ENCODE measurements around the gene TBC1D1. TPM values are rescaled to one million over a fixed set of nuclear protein-coding genes. Genes with fewer than 3 reads are reported as not detected.

Gene TBC1D1
- polyA plus RNA-seq, 3 donors from 2014 or later = 15.2 to 33.3 (median 18.0) TPM

DNA sequence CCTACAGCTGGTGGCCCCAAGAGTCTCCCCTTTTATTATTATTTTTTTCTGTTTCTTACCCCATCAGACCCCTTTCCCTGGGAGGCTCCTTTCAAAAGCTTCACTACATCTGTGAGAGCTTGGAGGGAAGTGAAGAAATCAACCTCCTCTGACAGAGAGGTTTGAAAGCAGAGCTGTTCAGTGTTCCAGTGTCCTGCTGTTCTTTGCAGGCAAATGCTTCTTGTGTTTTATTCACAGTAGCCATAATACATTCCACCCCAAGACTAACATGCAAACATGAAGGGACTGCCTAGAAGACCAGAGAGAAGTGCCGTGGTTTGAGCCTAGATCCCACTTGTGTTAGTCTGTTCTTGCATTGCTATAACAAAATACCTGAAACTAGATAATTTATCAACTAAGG, 261.4 kb downstream of the TBC1D1 start:
- Mint-ChIP-seq H3K4me1 (peaks cover 8 to 27% of the 10 kb centered on the region in 2 donors), H3K4me3 (no peak overlapping the region), H3K9me3 (no peaks in the 10 kb centered on the region), H3K36me3 (peaks cover 0 to 6% (median 6%) of the 10 kb centered on the region in 3 donors), H3K27ac (peak overlapping the region in 1 of 6 donors; percentile 2), H3K27me3 (ENCODE audit: low read depth in 3 of 3) (peaks cover 2 to 6% (median 2%) of the 10 kb centered on the region in 3 donors)
- DNase-seq = no peak

DNA sequence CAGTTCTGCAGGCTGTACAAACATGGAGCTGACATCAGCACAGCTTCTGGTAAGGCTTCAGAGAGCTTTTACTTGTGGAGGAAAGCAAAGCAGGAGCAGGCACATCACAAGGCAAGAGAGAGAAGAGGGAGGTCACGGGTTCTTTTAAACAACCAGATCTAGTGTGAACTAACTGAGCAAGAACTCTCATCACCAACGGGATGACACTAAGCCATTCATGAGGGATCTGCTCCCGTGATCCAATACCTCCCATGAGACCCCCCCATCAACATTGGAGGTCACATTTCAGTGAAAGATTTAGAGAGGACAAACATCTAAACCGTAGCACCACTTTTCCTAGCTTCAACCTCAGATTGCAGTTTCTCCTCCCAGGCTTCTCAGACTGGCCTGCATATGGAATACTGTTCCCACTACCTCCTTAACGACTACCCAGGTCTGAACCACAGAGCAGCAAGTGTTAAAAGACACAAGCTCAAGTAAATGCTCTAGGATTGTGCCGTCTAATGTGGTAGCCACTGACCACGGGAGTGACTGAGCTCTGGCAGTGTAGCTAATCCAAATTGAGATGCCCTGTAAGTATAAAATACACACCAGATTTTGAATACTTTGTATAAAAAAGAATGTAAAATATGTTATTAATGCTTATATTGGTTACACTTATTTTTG, 262.0 kb downstream of the TBC1D1 start:
- Mint-ChIP-seq H3K9me3 (no peaks in the 10 kb centered on the region), H3K4me3 (no peak overlapping the region), H3K4me1 (peaks cover 8 to 27% of the 10 kb centered on the region in 2 donors), H3K27ac (peak overlapping the region in 1 of 6 donors; percentile 2), H3K27me3 (ENCODE audit: low read depth in 3 of 3) (peaks cover 2 to 6% (median 2%) of the 10 kb centered on the region in 3 donors), H3K36me3 (peaks cover 0 to 6% (median 6%) of the 10 kb centered on the region in 3 donors)
- no peak for DNase-seq

DNA sequence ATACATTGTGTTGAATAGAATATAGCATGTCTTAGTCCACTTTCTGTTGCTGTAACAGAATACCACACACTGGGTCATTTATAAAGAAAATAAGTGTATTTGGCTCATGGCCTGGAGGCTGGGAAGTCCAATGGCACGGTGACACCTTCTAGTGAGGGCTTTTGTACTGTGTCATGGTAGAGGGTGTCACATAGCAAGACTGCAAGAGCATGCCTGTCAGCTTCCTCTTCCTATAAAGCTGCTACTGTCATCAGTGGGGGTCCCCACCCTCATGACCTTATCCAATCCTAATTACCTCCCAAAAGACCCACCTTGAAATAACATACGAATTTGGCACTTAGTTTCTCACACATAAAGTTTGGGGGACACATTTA, 262.5 kb downstream of the TBC1D1 start:
- Mint-ChIP-seq H3K36me3 (peaks cover 0 to 6% (median under 1%) of the 10 kb centered on the region in 3 donors), H3K9me3 (no peaks in the 10 kb centered on the region), H3K4me3 (no peak overlapping the region), H3K27me3 (ENCODE audit: low read depth in 3 of 3) (peaks cover 2 to 6% (median 2%) of the 10 kb centered on the region in 3 donors), H3K4me1 (peaks cover 8 to 27% of the 10 kb centered on the region in 2 donors), H3K27ac (peak overlapping the region in 2 of 6 donors; percentile 6 to 17)
- no peak for DNase-seq

DNA sequence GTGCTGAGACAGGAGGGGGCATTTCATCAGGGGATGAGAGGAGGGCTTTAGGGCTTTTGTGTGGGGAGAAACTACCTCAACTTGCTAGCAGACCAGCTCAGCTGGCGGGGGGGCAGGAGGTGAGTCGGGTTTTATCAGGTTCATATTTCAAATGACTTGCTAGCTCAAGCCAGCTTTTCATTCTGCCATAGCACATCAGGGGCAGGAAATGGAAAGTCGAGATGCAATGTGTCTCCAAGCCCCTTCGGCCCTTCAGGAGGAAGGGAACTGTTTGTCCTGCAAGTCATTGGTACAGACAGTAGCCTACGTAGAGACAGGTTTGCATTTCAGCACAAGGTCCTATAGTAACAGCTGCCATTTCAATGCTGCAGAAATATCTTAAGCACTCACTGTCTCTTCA, 263.4 kb downstream of the TBC1D1 start:
- H3K27me3 Mint-ChIP-seq (ENCODE audit: low read depth in 3 of 3) = peaks cover 2 to 6% (median 3%) of the 10 kb centered on the region in 3 donors
- peaks cover 8 to 27% of the 10 kb centered on the region in 2 donors for H3K4me1 Mint-ChIP-seq
- peaks cover 0 to 6% (median 0%) of the 10 kb centered on the region in 3 donors for H3K36me3 Mint-ChIP-seq
- DNase-seq = no peak
- no peaks in the 10 kb centered on the region for H3K9me3 Mint-ChIP-seq
- H3K27ac Mint-ChIP-seq = peak overlapping the region in 2 of 6 donors; percentile 55 to 57
- no peak overlapping the region for H3K4me3 Mint-ChIP-seq

DNA sequence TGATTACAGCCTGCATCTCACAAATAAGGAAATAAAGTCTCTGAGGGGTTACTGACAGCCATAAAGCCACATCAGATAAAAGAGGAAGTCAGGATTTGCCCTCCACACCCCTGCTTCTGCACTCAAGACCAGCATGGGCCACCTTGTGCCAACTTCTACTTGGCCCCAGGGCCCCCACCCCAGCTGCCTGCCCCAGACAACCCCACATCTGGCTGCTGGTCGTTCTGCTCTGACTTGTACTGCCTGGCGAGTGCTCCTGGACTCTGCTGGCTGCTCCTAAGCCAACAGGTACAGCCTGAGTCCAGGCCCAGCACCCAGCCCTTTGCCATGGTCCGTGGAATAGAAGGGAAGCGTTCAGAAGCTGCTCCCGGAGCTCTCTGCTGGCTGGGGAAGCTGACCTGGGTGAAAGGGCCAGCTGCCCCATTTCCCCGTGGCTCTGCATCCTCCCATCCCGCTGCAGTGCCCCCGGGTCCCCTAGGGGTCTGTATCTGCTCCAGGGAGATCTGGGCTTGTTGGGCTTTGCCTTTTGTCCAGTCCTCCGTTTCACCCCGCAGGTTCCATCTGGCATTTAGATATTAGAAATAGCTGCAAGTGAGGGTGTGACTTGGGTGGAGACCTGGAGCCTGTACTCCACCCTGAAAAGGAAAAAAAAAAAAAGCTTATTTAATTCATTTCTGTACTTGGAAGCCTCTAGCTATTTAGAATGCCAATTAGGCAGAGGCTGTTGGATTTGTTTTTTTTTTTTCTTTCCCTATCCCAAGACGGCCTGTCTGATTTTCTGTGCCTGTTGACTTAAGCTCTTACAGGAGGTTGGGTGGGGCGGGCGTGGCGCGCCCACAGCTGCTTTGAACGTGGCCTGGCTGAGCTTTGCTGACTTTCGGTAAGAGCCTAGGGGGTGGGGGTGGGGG, 264.1 kb downstream of the TBC1D1 start:
- no peaks in the 10 kb centered on the region for H3K9me3 Mint-ChIP-seq
- H3K4me1 Mint-ChIP-seq = peaks cover 8 to 27% of the 10 kb centered on the region in 2 donors
- H3K27ac Mint-ChIP-seq = peak overlapping the region in 1 of 6 donors; percentile 11
- H3K27me3 Mint-ChIP-seq (ENCODE audit: low read depth in 3 of 3) = peaks cover 2 to 7% (median 6%) of the 10 kb centered on the region in 3 donors
- peaks cover 0 to 4% (median 0%) of the 10 kb centered on the region in 3 donors for H3K36me3 Mint-ChIP-seq
- no peak for DNase-seq
- peak overlapping the region in 1 of 5 donors; percentile 27 for H3K4me3 Mint-ChIP-seq

DNA sequence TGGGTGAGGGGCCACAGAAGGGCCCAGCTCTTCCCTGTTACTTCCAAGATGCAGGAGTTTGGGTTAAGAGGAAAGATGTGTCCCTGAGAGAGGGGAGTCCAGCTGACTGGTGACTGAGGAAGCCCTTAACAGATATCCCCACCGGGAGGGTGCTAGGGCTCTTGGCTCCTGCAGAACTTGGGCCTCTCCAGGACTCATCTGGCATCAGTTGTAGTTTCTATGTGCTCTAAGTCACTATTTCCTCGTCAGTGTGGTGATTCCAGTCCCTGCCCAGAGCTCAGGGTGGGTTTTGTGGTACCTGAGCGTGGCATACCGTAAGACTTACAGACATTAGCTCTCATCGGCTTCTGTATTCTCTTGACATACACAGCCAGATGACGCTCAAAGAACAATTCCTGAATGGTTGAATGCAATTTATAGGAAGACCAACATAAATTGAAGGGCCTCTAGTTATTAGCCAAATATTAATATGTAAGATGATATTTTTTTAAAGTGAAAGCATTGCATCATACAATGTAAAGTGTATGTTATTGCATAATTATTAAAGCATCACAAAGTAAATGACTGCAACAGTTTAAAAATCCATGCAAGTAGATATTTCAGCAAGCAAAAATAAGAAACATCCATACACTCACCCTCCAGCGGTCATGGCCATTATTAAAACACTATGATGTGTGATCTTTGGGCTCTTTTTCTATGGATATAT, 264.9 kb downstream of the TBC1D1 start:
- Mint-ChIP-seq H3K36me3 (peaks cover 0 to 4% (median 0%) of the 10 kb centered on the region in 3 donors), H3K27ac (no peak overlapping the region), H3K4me1 (peaks cover 8 to 27% of the 10 kb centered on the region in 2 donors)

DNA sequence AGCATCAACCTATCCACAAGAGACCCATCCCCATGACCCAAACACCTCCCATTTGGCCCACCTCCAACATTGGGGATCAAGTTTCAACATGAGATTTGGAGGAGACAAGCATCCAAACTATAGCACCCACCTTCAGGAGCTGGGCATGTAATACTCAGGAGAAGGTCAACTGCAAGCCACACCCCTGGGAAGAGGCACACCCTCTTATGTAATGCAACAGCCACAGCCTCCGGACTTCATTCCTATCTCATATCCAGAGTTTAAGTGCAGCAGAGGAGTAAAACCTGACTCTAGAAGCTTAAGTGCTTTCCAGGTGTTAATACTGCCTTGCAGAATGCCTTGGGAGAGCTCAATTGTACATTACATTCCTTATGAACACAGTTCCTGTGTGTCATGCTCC, 266.7 kb downstream of the TBC1D1 start:
- DNase-seq = no peak
- Mint-ChIP-seq H3K4me1 (peaks cover 8 to 27% of the 10 kb centered on the region in 2 donors), H3K27ac (no peak overlapping the region), H3K27me3 (ENCODE audit: low read depth in 3 of 3) (peaks cover 0 to 6% (median 5%) of the 10 kb centered on the region in 3 donors), H3K4me3 (no peak overlapping the region), H3K9me3 (no peaks in the 10 kb centered on the region), H3K36me3 (peaks cover 0 to 4% (median 0%) of the 10 kb centered on the region in 3 donors)

More for the DNA sequence above, 264.9 kb downstream of the TBC1D1 start:
- Mint-ChIP-seq H3K27me3 (ENCODE audit: low read depth in 3 of 3) (peaks cover 2 to 7% (median 6%) of the 10 kb centered on the region in 3 donors), H3K9me3 (no peaks in the 10 kb centered on the region), H3K4me3 (peak overlapping the region in 1 of 5 donors; percentile 39)
- no peak for DNase-seq

DNA sequence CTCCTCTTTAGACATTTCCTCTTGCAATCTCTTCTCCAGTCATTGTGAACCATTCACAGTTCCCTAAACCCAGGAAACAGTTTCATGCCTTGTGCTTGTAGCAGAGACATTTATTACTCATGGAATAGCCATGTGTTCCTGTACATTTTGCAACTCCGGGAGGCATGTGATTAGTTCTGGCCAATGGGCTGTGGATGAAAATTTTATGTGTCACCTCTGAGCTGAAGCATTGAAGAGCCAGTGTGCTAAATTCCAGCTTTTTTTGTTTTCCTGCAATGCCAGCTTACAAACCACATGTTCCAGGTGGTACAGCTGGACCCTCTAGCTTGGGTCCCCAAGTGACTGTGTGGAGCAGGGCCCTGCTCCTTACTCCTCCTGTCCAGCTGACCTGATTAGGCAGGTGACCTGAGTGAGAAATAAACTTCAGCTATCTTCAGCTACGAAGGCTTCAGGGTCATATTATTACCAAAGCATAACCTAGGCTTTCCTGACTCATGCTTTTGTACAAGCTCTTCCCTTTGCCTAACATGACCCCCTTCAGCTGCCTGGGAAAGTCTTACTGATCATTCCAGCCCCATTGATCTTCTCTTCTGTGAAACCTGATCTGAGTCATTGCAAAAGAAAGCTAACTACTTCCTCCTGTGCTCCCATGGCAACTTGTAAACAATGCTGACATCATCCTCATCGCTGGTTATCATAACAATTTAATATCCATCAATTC, 269.8 kb downstream of the TBC1D1 start:
- Mint-ChIP-seq H3K4me3 (no peak overlapping the region), H3K4me1 (peaks cover 2 to 3% of the 10 kb centered on the region in 2 donors), H3K27me3 (ENCODE audit: low read depth in 3 of 3) (peaks cover 0 to 5% (median 5%) of the 10 kb centered on the region in 3 donors), H3K36me3 (peaks cover 0 to 4% (median 0%) of the 10 kb centered on the region in 3 donors), H3K9me3 (no peaks in the 10 kb centered on the region), H3K27ac (peak overlapping the region in 3 of 6 donors; percentile 59 to 65 (median 63))
- peak in 2 of 3 donors; percentile 12 to 42 for DNase-seq

DNA sequence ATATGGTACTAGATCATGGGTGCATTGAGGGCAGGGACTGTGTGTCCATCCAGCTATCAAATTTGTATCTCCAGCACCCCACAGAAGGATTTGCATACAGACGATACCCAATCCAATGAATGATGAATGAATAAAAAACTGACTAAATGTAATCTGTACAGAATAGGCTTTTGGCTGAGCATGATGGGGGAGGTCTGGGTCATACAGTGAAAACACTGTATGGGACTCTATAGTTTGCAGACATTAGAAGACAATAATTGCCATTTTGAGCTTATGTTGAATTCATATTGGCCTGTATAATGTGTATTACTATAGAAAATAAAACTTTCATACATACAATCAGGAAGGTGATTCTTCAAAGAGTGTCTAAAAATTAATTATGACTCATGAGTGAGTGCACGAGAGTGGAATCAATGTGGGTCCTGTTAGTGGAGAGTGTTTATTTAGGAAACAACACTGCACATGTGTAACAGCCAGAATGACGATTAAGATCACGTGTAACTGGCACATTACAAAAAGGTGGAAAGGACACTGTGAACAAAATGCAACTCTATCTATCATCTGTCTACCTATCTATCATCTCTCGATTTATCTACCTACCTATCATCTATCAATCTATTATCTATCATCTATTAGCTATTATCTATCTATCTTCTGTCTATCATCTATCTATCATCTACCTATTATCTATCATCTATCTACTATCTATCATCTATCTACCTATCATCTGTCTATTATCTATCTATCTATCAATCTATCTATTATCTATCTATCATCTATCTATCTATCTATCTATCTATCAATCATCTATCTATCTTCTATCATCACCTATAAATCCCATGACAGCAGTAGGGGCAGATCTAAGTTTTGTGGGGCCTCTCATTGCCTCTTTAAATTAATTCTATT, 270.6 kb downstream of the TBC1D1 start:
- no peak overlapping the region for H3K4me3 Mint-ChIP-seq
- H3K27ac Mint-ChIP-seq = peak overlapping the region in 4 of 6 donors; percentile 38 to 65 (median 61)
- H3K9me3 Mint-ChIP-seq = no peaks in the 10 kb centered on the region
- no peak for DNase-seq
- peaks cover 4 to 5% of the 10 kb centered on the region in 2 donors for H3K4me1 Mint-ChIP-seq
- no peaks in the 10 kb centered on the region for H3K36me3 Mint-ChIP-seq
- peaks cover 0 to 5% (median 0%) of the 10 kb centered on the region in 3 donors for H3K27me3 Mint-ChIP-seq (ENCODE audit: low read depth in 3 of 3)

DNA sequence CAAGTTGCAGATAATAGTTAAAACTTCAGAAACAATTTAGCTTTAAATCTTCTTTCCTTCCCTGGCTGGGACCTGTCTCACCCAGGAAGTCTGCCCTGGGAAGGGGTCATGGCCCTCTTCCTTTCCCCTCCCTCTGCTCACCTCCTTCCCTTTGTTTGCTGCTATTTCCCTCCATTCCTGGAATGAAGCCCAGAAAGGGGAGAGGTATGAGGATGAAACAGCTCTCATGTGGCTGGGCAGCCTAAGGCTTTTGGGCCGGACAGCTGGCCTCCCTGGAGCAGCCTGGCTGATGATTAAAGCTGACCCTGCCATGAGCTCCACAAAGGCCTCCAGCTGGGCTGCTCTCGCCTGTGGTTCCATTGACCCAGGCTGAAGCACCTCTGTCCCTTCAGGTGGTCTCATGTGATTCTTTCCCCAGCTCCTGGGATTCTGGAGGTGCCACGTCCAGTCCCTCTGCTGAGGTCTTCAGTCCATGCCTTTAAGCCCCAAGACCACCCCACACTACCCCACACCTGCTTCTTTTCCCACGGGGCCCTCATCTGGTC, 271.4 kb downstream of the TBC1D1 start:
- no peak for DNase-seq
- Mint-ChIP-seq H3K9me3 (no peaks in the 10 kb centered on the region), H3K27ac (peak overlapping the region in 1 of 6 donors; percentile 38), H3K4me1 (peaks cover 6 to 11% of the 10 kb centered on the region in 2 donors), H3K36me3 (no peaks in the 10 kb centered on the region), H3K27me3 (ENCODE audit: low read depth in 3 of 3) (peaks cover 0 to 5% (median 0%) of the 10 kb centered on the region in 3 donors), H3K4me3 (no peak overlapping the region)

DNA sequence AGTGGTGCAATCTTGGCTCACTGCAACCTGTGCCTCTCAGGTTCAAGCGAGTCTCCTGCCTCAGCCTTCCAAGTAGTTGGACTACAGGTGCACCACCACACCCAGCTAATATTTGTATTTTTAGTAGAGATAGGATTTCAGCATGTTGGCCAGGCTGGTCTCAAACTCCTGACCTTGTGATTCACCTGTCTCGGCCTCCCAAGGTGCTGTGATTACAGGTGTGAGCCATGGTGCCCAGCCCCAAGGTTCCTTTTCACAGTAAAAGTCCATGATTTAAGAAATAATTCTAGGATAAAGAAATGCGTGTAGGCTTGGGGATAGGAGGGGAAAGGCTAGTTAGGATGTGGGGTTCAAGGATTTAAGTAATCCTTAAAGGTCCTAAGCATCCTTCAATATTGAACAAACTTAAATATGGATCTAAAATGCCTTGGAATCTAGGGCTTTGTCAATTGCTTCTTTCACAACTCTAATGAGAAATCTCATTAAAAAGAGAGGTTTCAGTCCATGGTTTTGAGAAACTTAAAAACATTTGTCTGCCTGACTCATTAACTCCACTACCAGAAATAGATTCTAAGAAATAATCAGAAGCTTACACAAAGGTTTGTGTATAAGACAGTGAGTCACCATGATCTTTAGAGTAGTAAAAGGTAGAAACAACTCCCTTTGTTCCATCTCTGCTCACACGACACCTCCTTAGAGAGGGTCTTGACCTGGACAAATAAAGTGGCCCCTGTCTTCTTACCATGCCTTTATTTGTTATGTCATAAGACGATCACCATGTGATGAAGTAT, 272.5 kb downstream of the TBC1D1 start:
- no peak for DNase-seq
- Mint-ChIP-seq H3K4me1 (peaks cover 6 to 11% of the 10 kb centered on the region in 2 donors), H3K9me3 (no peaks in the 10 kb centered on the region), H3K27ac (no peak overlapping the region), H3K27me3 (ENCODE audit: low read depth in 3 of 3) (peaks cover 0 to 5% (median 0%) of the 10 kb centered on the region in 3 donors), H3K4me3 (no peak overlapping the region), H3K36me3 (no peaks in the 10 kb centered on the region)
